ENCODE data around the gene GPN1.
"Not testable (repeated sequence)": the region's sequence is repeated elsewhere in the genome, so short reads cannot be mapped to it uniquely, and the experiment has no call there.

GPN1 gene

GRCh38 chr2:27628767-27629709 lies at the start of gene GPN1, which contains the start of gene CCDC121:
Gene GPN1 (plus strand): TSS chr2:27629050. CDS start chr2:27629059, 9 bp downstream.
Gene CCDC121 (minus strand): TSS chr2:27629012. CDS start chr2:27627799, 1,213 bp downstream.
- DNase-seq (ENCODE audit: low spot score), result peak; percentile 87

GRCh38 chr2:27581417-27582128 lies 47.3 kb upstream of the GPN1 start:
- no peak for DNase-seq (ENCODE audit: low spot score)

- no peak for DNase-seq (ENCODE audit: low spot score)
These were observed 46.6 kb upstream of the GPN1 start for GRCh38 chr2:27582129-27582694.

DNA sequence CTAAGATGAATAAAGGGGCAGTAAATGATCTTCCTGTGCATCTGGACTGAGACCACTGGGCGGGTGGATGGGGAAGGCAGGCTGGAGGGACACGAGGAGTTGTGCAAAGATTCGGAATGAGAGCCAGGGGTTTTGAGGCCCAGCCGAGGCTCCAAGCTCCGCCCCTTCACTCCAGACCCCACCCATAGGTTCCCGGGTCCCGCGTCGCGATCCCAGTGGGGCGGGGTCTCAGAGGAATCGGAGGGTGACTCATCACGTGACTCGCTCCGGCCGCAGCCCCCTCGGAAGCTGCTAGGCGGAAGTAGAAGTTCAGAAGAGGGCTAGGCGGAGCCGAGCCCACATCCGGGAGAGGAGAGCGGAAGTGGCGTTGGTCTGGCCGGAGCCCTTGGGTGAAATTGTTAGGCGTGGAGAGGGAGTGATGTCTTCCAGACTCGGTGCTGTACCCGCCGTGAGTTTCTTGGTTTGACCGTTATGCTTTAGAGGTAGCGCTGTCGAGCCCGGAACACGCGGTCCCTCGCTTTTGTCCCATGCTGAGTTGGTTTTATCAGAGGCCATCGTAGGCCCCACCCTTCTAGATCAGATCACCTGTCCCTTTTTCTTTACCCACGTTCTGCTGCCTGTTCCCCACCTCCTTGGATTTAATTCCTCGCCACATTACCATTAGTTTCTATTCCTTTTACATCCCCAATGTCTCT lies 46.0 kb upstream of the GPN1 start, which contains the start of gene ZNF512:
TSS of gene ZNF512 (plus strand) at position 348 of the 695 bp plus-strand sequence. CDS start at position 419, 71 bp downstream.
- peak; percentile 71 for DNase-seq (ENCODE audit: low spot score)

GRCh38 chr2:27583390-27583915 lies 45.4 kb upstream of the GPN1 start:
- no peak for DNase-seq (ENCODE audit: low spot score)

- no peak for DNase-seq (ENCODE audit: low spot score)
These were observed 44.3 kb upstream of the GPN1 start for GRCh38 chr2:27584597-27584996.

DNA sequence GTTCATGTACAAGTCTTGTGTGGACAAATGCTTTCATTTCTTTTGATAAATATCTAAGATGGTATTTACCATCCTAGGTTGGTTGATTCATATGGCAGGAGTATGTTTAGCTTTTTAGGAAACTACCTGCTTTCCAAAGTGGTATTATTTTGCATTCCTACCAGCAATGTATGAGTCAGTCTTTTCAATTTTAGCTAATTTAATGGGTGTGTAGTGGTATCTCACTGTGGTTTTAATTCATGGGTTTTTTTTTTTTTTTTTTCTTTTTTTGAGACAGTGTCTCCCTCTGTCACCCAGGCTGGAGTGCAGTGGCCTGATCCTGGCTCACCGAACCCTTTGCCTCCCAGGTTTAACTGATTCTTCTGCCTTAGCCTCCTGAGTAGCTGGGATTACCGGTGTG lies 41.8 kb upstream of the GPN1 start:
- DNase-seq (ENCODE audit: low spot score), result no peak

DNA sequence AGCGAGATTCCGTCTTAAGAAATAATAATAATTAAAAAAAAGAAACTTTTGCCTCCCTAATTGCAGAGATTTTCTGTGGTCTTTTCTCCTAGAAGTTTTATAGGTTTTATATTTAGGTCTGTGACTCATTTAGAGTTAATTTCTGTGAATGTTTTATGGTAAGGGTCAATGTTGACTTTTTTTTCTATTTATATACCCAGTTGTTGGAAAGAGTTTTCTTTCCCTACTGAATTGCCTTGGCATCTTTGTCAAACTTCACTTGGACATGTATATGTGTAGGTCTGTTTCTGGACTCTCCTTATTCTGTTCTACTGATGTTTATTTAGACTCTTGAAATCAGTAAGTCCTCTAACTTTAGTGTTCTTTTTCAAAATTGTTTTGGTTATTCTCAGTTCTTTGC lies 40.5 kb upstream of the GPN1 start:
- DNase-seq (ENCODE audit: low spot score), result no peak

- DNase-seq (ENCODE audit: low spot score), result no peak
These were observed 37.1 kb upstream of the GPN1 start for GRCh38 chr2:27591745-27592144.

- DNase-seq (ENCODE audit: low spot score), result no peak
These were observed 35.6 kb upstream of the GPN1 start for GRCh38 chr2:27593240-27593639.

DNA sequence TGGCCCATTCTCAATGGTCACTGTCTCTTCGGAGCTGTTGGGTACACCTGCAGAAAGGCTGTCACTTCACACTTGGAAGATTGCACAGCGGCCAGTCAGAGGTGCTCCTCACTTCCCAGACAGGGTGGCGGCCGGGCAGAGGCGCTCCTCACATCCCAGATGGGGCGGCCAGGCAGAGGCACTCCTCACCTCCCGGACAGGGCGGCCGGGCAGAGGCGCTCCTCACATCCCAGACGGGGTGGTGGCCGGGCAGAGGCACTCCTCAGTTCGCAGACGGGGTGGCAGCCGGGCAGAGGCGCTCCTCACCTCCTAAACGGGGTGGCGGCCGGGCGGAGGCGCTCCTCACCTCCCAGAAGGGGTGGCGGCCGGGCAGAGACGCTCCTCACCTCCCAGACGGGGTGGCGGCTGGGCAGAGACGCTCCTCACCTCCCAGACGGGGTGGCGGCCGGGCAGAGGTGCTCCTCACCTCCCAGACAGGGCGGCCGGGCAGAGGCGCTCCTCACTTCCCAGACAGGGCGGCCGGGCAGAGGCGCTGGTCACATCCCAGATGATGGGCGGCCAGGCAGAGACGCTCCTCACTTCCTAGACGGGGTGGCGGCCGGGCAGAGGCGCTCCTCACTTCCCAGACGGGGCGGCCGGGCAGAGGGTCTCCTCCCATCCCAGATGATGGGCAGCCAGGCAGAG lies 34.7 kb upstream of the GPN1 start:
- DNase-seq (ENCODE audit: low spot score), result not testable (repeated sequence)

GRCh38 chr2:27595412-27595811 lies 33.4 kb upstream of the GPN1 start:
- not testable (repeated sequence) for DNase-seq (ENCODE audit: low spot score)

DNA sequence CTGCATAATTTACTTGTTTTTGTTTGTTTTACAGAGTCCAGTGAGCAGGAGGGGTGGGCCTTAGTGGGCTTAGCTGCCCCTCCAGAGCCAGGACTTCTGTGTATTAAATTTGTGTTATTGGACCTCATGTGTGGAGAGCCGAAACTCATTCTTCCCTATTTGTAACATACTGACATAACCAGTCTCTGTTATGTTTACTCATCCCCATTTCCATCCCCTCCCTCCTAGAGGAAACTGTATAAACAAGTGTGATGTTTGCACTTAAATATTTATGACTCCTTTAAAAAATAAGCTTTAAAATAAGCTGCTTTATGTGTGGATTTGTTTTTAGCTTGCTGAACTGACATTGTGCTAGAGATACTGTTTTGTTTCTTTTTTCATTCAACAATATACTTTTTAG lies 32.2 kb upstream of the GPN1 start:
- DNase-seq (ENCODE audit: low spot score), result no peak

DNA sequence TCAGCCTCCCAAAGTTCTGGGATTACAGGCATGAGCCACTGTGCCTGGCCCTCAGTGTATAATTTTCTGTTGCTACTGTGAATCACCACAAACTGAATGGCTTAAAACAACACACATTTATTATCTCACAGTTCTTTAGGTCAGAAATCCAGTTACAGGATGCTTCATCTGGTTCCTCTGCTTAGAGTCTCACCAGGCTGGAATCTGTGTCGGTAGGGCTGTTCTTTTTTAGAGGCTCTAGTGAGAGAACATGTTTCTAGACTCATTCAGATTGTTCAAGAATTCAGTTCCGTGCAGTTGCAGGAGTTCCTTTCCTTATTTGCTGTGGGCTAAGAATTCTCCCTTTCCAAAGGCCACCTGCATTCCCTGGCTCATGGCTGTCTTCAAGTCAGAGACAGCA lies 22.2 kb upstream of the GPN1 start:
- DNase-seq (ENCODE audit: low spot score), result no peak

DNA sequence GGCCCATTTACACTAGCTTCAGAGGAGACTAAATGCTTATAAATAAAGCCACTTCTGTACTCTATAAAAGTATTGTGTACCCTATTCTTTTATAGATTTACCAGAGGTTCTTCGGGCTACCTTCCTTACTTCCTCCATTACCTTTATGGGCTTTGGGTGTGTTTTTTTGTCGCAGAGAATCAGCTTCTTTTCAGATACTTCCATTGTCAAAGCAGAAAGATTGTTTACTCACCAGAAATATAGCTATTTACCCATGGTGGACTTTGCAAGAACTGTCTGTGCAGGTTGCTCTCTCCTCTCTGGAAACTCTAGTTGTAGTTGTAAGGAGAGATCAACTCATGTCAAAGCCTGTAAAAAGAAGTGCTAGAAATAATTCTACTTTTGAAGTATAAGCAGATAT lies 14.9 kb upstream of the GPN1 start:
- no peak for DNase-seq (ENCODE audit: low spot score)

DNA sequence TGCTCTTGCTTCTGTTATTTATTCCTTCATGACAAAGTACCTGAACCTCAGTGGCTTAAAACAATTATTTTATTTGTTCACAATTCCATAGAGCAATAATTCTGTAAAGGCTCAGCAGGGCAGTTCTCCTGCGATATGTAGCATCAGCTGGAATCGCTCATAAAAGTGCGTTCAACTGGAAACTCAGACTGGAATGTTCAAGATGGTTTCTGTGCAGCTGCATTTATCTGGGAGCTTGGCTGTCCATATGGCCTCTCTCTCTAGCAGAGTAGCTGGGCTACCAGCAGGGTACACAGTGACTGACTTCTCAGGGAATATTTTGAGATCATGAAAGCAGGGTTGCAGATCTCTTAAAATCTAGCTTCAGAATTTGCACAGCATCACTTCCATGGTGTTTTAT lies 13.5 kb upstream of the GPN1 start:
- no peak for DNase-seq (ENCODE audit: low spot score)

- DNase-seq (ENCODE audit: low spot score), result no peak
These were observed 7.3 kb upstream of the GPN1 start for GRCh38 chr2:27621524-27621923.

- DNase-seq (ENCODE audit: low spot score), result no peak
These were observed 5.9 kb upstream of the GPN1 start for GRCh38 chr2:27622921-27623384.

DNA sequence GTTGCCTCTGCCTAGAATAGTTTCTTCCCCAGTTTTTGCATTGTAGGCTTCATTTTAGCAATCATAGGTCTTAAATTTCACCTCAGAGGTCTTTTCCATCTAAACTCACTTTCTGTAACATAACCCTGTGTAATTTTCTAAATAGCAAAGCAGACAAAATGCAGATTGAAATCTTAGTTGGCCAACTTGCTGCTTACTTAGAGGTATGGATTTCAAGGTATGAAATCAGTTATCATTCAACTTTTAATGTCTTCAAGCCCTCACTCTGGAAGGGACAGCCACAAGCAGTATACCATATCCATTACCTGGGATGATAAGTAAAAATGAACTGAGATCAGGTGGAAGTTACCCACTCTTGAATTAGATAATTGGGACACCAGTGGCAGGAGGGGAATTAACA lies 3.9 kb upstream of the GPN1 start:
- DNase-seq (ENCODE audit: low spot score), result no peak

DNA sequence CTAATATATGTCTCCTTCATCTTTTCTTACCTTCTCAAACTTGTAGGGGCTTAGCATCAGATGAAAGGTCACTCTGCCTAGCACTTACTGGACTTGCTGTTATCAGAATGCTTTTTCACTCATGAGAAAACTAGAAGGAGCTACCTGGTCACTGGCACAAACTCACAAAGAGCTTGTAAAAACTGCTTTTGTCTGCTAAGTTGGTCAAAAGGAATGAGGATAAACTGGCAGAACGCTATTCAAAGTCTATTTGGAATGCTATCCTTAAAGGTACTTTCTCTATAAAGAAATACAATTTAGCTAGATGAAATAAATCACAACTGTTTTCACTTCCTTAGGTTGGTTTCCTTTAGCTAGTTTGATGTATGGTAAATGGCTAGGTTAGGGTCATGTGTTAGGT lies 2.5 kb upstream of the GPN1 start:
- not testable (repeated sequence) for DNase-seq (ENCODE audit: low spot score)

- not testable (repeated sequence) for DNase-seq (ENCODE audit: low spot score)
These were observed 1.9 kb upstream of the GPN1 start for GRCh38 chr2:27626921-27627320.
